ENCODE data around the gene LEFTY1. TPM values are rescaled to one million over a fixed set of nuclear protein-coding genes. Genes with fewer than 3 reads are reported as not detected.

The LEFTY1 gene
- total and polyA plus RNA-seq, 9 of the 15 experiments (the other 6 are each of a cell fraction or from before 2014, with no cell fraction given): 0.07 to 0.24 (median 0.17) TPM; not detected in 5

GRCh38 chr1:225928186-225929175 lies 39.5 kb upstream of the LEFTY1 start (continued):
- TF ChIP-seq CHD7 (IDR thresholded peaks at IDR 0.05; ENCODE audit: low read depth, low read length) (no peak), ARID2 (IDR thresholded peaks at IDR 0.05) (peak; percentile 73), ZBTB26 (CRISPR knock-in tag; IDR thresholded peaks at IDR 0.05) (peak; percentile 97)

Data from K562 (cell line).